Measurements from ENCODE around the gene BTBD16. TPM values are rescaled to one million over a fixed set of nuclear protein-coding genes. Genes with fewer than 3 reads are reported as not detected.

BTBD16 gene
- total RNA-seq, 1 donor from 2014 or later = not detected

DNA sequence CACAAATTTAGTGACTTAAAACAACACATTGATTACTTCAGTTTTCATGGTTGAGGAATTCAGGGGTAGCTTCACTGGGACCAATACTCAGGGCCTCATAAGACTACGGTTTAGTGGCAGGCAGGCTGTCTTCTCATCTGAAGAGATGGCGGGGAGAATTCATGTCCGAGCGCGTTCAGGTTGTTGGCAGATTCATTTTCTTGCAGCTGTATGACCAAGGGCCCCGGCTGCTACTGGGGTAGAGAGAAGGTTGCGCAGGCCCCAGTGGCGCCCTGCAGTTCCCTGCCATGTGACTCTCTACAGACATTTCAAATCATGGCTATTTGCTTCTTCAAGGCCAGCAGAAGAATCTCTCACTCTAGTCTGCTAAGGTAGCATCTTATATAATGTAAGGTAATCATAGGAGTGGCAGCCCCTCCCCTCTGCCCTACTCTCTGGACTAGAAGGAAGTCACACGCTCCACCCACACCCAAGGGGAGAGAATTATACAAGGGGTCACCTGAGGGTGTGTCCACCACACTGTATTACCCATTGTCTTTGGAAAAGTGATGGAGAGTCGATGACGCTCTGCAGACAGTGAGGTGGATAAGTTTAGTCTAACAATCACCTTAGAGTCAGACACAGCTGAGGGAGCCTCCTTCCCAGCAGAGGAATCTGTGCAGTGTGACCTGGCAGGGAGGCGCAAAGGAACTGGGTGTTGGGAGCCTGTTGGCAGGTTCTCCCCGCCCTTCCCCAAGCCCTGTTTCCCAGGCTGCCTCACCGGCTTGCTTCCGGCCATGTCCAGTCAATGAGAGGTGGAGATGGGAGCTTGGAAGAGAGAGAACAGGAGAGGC is 67.7 kb downstream of the BTBD16 start:
- DNase-seq (ENCODE audit: low read depth) = no peak

DNA sequence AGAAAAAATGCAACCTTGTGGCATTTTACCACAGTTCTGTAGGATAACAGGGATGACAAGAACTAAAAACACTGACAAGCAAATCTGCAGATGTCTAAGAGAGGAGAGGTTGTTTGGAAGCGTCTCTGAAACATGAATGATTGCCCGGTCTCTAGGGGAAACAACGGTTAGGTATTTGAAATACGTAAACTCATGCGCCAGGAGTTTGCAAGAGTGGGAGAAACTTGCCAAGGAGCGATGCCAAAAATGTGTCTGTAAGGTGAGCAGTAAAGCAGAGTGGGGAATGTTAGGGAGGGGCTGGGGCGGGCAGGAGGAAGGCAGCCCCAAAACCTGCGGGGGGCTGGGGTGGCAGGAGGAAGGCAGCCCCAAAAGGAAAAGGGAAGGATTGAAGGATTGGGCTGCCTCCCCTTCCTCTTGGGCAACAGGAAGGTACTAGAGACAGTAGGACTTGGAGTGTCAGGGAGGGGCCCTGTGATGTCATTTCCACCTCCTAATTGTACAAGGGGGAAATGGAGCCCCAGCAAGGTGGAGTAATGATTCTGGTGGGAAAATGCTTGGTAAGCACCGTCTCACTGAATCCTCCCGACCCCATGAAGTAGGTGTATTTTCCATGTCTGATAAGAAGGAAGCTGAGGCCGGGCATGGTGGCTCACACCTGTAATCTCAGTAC is 70.2 kb downstream of the BTBD16 start:
- no peak for DNase-seq (ENCODE audit: low read depth)

DNA sequence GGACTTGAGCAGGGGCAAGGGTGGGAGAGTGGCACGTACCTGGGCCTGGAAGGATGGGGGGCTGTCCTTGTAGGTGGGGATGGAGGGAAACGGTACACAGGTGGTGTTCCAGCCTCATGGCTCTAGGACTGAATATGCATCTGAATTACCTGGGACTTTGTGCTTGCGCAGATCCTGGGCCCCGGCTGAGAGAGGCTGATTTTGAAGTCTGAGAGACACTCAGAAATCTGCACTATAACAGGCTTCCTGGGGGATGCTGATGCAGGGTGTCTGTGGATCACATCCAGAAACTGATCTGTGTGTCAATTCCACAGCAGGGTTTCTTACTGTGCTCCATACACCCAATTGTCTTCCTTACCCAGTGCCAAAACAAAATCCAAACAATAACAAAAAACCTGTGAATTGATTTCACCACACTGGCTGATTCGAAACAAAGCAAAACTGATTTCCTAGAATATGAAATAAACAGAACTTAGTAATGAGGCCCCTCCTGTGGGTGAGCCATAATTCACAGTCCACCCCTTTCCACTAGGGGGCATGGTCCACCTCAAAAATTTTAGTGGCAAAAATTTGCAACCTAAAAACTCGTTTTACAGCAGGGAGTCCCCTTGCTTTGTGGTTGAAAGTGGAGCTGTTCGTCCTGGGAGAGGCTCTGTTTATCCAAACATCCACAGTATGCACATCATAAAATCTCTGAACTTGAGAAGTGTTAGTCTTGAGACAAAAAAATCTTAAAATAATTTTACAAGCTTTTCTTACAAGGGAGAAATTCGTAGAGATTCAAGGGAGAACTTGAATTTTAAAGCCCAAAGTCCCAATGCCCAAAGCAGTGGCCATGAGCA is 71.4 kb downstream of the BTBD16 start:
- DNase-seq (ENCODE audit: low read depth) = peak; percentile 65

DNA sequence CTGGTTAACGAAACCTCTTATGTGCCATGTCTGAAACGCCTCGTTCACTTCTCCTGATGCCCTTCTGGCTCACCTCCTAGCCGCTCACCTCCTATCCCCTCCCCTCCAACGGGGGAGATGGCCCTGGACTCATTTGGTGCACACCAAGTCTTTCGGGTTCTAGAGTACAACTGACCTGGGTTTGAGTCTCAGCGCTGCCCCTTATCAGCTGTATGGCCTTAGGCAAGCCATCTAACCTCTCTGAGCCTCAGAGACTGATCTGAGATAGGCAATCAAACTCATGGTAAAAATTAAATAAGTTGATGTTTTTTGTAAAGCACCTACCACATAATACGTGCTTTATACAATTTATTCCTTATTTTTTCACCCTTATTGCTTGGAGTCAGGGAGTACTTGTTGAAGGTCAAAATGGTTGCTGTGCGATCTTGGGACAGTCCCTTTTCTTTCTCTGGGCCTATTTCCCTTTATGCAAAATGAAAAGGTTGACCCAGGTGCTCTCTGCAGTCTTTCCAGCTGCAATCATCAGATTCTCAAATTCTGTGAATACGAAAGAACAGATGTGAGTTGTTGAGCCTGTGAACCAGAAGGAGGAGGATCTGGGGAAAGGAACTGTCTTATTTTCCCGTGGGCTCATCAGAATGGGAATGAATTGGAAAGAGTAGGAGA is 72.2 kb downstream of the BTBD16 start:
- DNase-seq (ENCODE audit: low read depth) = no peak

DNA sequence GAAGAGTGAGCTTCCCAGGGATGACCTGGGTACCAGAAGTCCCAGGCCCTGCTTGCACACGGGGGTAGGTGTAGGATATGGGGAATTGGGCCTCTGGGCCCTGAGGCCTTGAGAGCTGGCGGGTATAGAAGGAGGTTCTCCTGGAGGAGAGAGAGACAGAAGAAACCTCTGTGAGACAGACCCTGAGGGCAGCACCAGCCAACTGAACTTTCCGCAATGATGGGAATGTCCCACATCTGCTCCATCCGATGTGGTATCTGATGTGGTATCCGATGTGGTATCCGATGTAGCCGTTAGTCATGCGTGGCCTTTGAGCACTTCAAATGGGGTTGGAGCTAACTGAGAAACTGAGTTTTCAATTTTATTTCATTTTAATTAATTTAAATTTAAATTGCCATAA is 72.8 kb downstream of the BTBD16 start:
- no peak for DNase-seq (ENCODE audit: low read depth)

DNA sequence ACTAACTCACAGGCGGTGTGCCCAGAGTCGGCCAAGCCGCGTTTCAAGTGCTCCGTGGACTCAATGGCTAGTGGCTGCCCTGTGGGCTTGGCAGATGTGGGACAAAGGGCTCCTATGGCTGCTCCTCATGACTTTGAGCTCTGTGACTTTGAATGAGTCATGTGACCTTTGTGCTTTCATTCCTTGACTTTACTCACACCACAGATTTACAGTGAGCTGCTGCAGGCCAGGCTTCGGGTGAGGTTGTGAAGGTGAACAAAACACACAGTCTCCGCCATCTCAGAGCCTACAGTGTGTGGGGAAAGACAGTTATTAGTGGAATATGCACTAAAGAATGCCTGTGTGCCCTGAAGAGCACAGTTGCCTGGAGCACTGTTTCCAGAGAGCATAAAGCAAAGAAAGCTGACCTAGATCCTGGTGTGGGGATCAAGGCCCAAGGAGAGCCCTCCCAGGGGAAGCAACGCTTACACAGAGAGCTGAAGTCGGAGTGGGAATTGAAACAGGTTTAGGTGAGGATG is 73.7 kb downstream of the BTBD16 start:
- peak; percentile 15 for DNase-seq (ENCODE audit: low read depth)

DNA sequence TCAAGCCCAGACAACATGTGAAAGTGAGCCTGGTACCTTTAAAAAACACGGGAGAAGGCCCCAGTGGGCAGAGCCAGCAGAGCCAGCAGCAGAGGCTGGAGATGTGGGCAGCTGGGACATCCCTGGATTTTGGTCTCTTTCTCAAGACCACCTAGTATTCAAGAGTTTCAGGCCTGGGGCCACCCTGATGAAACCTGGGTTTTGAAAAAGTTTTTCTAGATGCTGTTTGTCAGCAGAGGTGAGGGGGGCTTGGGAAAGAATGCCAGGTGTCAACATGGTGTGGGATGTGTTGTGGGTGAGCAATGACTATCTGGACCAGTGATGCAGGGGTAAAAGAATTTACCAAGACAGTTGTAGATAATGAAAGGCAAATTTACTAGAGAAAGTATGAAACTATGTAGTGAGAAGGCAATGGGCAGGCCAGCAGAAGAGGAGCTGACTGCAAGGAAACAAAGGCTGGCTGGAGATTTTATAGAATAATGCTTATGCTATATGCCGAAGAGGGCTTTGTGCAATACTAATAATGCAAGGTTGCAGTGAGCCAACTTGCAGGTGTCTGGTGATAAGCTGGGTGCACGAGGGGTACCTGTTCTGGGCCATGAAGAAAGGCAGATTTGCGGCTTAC is 75.3 kb downstream of the BTBD16 start:
- DNase-seq (ENCODE audit: low read depth) = no peak

DNA sequence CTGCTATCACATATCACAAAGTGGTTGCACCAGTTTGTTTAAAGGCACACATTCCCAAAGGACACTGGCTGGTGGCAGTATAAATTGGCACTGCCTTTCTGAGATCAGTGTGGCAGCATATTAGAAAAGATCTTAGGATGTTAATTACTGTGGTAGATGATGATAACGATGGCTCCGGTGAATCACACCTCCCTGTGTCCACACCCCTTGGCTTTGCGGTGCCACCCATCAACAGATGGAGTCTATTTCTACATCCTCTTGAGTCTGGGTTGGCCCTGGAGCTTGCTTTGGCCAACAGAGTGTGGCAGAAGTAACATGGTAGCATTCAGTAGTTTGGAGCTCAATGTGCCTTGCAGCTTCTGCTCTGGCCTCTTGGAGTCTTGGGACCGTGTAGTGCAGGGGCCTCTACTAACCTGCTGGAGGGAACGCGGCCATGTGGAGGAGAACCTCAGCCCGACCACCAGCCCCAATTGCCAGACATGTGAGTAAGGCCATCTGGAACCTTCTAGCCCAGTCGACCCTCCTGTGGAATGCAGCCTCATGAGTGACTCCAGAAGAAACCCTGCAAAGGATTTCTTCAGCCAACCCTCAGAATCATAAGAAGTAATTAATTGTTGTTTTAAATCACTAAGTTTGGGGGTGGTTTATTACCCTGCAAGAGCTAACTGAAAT is 76.2 kb downstream of the BTBD16 start:
- DNase-seq (ENCODE audit: low read depth) = no peak

DNA sequence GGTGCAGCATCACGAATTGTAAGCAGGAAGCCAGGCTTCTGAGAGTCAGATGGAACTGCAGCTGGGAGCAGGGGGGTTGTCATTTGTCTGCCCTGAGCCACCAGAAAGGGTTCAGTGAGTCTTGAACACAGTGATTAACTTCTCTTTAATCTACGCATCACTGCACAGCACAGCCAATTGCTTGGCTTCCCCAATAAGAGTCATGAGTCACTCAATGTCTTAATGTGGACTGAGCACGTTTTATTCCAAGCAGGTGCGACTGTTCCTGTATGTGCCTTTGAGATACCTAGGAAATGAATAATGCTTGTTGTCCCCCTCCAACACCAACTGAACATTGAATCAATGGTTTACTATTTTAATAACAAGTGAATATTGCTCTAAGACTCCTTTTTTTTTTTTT is 77.4 kb downstream of the BTBD16 start:
- no peak for DNase-seq (ENCODE audit: low read depth)

DNA sequence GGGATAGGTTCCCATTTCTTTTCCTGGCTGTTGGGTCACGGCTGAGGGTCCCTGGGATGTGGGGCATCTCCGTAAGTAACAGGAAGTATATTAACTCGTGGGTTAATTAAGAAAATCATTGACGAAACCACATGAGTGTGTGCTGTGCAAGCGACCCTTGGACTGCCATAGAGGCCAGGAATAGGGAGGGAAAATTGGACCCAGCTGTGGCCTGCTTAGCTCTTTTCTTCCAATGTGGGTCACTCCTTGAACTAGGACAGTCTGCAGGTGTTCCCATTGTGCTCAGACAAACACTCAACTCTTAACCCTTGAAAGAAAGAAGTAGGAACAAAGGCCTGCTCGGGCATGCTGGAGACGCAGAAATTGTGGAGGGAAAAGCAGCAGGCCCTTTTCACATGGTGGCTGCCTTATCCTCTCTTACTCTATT is 77.9 kb downstream of the BTBD16 start:
- DNase-seq (ENCODE audit: low read depth) = no peak

DNA sequence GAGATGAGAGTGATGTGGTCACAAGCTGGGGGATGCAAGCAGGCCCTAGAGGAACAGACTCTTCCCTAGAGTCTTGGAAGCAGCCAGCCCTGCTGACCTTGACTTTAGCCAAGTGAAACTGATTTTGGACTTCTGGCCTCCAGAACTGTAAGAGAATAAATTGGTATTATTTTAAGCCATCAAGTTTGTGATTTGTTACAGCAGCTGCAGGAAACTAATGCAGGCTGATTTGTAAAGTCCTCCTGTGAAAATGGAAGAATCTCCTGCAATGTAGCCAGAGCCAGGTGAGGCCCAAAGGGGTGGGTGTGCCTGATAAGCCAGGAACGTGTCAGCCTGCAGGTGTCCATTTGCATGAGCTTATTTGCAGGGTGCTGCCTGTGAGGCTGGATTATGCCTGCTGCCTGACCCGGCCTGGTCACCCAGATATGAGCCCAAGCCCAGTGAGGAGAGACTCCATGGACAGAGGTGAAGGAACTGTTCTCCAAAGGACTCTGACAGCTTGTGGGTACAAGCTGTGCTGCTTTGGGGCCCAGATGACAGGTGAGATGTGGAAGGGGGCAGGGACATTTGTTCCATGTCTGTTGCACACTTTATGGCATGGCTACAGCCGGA is 78.8 kb downstream of the BTBD16 start:
- DNase-seq (ENCODE audit: low read depth) = no peak

DNA sequence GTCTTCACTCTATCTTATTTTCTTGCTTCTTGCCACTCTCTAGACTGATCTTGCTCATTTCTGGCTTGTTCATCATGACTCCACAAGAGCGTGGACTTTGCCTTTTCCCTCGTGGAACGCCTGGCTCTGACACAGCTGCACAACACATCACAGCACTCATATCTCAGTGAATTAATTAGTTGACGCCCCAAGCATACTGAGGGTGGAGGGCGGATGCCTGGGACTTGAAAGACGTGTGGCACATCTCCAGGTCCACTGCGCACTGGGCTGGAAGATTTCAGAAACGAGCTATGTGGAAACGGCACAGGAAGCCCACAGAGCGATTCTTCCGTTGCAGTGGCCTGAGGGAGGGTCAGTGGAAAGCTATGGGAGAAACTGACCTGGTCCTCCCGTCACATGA is 79.8 kb downstream of the BTBD16 start:
- DNase-seq (ENCODE audit: low read depth) = no peak

DNA sequence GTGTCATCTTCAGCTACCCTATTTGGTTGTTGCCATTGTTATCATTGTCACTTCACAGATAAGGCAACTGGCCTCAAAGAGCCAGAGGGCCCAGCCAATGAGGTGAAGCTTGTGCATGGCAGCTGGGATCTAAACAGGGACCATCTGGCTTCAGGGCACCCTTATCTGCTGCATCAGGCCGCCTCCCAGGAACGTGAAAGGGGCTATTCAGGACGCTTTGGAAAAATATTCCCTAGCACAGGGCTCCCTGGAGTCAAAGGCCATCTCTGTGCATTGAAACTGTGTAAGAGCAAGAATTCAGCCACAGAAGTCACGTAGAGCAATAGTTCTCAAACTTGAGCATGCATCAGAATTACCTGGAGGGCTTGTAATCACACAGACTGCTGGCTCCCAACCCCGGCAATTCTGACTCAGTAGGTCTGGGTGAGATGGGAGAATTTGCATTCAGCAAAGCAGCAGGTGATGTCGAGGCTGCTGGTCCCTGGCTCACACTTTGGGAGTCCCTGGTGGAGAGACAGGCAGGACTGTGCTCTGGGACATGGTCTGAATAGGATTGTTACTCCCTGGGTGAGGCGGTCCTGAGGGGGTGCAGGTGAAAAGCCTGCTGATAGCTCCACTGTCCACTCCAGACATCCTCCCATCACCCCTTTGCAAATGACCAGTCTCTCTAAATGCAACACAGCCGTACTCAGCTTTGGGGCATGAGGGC is 81.9 kb downstream of the BTBD16 start:
- DNase-seq (ENCODE audit: low read depth) = no peak

DNA sequence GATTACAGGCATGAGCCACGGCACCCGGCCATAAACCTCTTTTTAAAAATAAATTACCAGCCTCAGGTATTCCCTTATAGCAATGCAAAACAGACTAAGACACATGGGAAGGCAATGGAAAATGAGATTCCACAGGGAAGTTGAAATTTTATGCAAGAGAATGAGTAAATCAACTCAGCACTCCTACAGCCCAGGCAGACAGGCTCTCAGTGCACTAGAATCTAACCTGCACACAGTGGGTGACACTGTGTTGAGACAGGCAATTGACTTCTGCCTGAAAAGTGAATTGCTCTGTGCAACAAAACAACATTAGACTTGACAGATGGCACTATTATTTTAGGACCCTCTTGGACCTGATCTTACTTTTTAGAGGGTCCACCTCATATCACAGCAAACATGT is 83.3 kb downstream of the BTBD16 start:
- DNase-seq (ENCODE audit: low read depth) = no peak

DNA sequence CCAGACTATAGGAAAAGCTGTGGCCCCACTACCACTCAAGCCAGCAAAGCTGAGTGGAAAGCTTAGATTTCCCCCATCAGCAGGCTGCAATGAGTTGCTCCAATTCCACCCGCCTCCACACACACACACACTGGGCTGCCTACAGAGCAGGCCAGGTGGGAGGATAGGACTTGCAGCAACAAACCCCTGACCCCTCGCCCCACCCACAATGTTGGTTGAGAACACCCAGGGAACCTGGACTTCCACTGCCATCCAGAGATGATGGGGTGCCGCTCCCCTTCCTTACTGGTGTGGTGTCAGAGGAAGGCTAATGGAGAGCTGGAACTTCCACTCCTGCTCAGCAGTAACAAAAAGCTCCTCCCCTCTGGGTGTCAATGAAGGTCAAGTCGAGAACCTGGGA is 86.6 kb downstream of the BTBD16 start:
- no peak for DNase-seq (ENCODE audit: low read depth)

DNA sequence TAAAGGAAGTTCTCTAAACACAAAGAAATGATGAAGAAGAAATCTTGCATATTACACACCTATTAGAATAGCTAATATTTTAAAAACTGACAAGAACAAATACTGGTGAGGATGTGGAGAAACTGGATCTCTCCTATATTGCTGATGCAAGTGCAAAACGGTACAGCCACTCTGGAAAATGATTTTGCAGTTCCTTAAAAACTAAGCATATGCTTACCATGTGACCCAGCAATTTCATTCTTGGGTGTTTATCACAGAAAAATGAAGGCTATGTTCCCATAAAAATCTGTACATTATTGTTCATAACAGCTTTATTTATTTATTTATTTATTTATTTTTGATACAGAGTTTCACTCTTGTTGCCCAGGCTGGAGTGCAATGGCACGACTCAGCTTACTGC is 88.5 kb downstream of the BTBD16 start:
- DNase-seq (ENCODE audit: low read depth) = no peak

DNA sequence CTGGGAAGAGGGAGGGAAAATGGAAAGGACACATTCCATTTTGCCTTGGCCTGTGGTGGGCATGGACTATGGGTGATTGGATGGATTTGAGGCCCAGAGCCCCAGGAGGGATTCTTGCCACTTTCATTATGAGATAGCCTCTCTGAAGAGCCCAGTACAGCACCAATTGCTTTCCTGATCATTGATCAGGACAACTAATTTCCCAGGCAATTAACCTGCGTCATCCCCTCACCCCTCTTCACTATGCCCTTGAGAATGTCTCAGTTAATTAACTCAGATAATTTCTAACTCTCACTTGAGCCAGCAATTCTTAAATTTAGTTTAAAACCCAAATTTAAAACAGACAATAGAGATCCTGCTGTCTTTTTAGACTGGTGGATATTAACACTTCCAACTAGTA is 90.0 kb downstream of the BTBD16 start:
- no peak for DNase-seq (ENCODE audit: low read depth)

DNA sequence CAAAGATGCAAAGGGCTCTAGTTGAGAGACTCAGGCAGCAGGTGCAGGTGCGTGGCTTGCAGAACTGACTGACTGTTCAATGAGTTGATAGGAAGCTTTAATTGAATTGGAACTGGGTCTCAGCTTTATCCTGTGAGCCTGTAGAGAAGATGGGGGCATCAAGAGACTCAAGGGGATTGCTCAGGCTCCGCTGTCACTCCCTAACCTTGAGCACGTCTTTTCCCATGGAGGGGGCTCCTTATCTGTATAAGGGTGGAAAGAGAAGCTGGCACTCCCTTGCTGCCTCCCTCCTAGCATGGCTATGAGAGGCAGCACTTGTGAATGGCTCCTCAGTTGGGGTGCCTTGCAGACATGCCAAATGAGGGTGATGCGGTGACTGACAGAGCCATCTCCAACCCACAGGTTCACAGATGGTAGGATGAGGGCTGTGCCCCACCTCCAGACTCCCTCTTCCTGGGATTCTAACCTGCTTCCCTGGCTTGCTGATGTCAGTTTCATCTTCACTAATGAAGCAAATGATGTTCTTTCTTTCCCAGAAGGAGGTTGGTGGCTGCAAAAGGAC is 91.0 kb downstream of the BTBD16 start:
- DNase-seq (ENCODE audit: low read depth) = no peak

DNA sequence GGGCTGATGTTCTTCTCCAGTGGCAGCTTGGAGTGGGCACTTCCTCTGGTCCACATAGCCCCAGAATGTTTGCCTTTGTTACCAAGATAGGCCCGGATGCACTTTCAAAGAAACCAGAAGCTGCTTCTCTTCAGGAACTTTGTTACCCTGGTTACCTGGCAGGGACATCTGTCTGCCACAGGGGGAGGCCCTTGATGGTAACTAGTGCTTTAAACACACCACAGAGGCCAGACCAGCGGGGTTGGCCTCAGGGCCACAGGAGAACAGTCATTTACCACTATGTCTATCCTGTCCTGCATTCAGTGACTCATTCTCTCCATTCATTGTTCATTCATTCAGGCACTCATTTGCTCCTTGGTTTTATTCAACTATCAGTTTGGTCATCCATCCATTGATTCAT is 91.5 kb downstream of the BTBD16 start:
- DNase-seq (ENCODE audit: low read depth) = no peak

All from myocyte (in vitro differentiated cells).